ENCODE results near the gene COA5.

DNA sequence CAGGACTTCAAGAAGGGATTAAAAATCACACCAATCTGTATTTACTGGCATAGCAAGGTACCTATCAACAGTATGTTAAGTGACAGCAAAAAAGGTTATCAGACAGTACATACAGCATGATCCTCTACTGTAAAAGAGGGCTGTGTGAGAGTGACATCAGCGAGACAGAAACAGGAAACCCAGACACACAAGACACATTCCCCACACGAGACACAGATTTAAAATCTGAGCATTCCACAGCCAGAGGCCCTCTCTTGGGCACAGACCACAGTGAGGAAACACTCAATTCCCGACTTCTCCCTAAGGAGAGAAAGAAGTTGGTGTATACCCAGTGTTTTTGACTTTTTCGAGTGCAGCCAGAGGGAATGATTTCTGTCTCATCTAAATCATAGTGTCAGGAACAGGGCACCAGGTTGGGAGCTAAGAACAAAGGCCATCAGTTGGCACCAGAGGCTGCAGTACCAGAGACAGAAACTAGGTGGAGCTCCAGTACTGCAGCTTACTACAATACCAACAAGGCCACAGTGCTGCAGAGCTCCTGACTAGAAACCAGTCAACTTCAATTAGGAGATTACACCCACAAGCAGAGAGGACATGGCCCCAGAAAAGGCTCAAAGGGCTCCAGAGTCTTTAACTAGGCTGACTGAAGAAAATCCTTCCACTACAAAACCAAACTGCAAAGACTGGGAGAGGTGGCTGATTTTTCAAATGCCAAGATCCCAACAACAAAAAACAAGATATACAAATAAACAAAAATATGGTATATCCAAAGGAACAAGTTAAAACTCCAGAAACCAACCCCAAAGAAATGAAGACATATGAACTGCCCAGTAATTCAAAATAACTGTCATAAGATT lies 41.1 kb upstream of the COA5 start:
- TF ChIP-seq, protein P1, sequence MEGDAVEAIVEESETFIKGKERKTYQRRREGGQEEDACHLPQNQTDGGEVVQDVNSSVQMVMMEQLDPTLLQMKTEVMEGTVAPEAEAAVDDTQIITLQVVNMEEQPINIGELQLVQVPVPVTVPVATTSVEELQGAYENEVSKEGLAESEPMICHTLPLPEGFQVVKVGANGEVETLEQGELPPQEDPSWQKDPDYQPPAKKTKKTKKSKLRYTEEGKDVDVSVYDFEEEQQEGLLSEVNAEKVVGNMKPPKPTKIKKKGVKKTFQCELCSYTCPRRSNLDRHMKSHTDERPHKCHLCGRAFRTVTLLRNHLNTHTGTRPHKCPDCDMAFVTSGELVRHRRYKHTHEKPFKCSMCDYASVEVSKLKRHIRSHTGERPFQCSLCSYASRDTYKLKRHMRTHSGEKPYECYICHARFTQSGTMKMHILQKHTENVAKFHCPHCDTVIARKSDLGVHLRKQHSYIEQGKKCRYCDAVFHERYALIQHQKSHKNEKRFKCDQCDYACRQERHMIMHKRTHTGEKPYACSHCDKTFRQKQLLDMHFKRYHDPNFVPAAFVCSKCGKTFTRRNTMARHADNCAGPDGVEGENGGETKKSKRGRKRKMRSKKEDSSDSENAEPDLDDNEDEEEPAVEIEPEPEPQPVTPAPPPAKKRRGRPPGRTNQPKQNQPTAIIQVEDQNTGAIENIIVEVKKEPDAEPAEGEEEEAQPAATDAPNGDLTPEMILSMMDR (IDR thresholded peaks at IDR 0.05 in 8 of 11, conservative IDR thresholded peaks at IDR 0.05 in 3 of 11), result peak; percentile 92 to 98 (median 96)
- TF ChIP-seq POLR2A (IDR thresholded peaks at IDR 0.05), result no peak
